ENCODE data around the gene DIAPH2. TPM values are rescaled to one million over a fixed set of nuclear protein-coding genes. Genes with fewer than 3 reads are reported as not detected.

DIAPH2 gene
- total and polyA plus RNA-seq, 9 donors: 8.1 to 30.9 (median 24.2) TPM

GRCh38 chrX:97447306-97447705 lies 762.7 kb downstream of the DIAPH2 start:
- DNase-seq: no peak
- no peaks in the 10 kb centered on the region for H3K9me3 ChIP-seq
- WGBS, 3 donors: 71 to 77% (median 75%) methylated on average over 5 of the region's 5 CpGs
- intact Hi-C loops (cut with DNase I): no loop called here
- no peaks in the 10 kb centered on the region for H3K4me1 ChIP-seq (ENCODE audit: insufficient read depth)
- H3K27ac ChIP-seq: no peak overlapping the region
- TF ChIP-seq EP300 (IDR thresholded peaks at IDR 0.05): no peak
- TF ChIP-seq POLR2A (IDR thresholded peaks at IDR 0.05): no peak
- TF ChIP-seq CTCF (IDR thresholded peaks at IDR 0.05): no peak
- no peaks in the 10 kb centered on the region for H3K27me3 ChIP-seq
- H3K4me3 ChIP-seq: no peak overlapping the region
- no peaks in the 10 kb centered on the region for H3K36me3 ChIP-seq

GRCh38 chrX:97452283-97452682 lies 767.6 kb downstream of the DIAPH2 start:
- intact Hi-C loops (cut with DNase I): no loop called here
- no peaks in the 10 kb centered on the region for H3K4me1 ChIP-seq (ENCODE audit: insufficient read depth)
- no peak overlapping the region for H3K4me3 ChIP-seq
- no peak overlapping the region for H3K27ac ChIP-seq
- no peaks in the 10 kb centered on the region for H3K9me3 ChIP-seq
- H3K36me3 ChIP-seq: no peaks in the 10 kb centered on the region
- no peak for TF ChIP-seq EP300 (IDR thresholded peaks at IDR 0.05)
- TF ChIP-seq CTCF (IDR thresholded peaks at IDR 0.05): no peak
- no peak for TF ChIP-seq POLR2A (IDR thresholded peaks at IDR 0.05)
- no peak for DNase-seq
- H3K27me3 ChIP-seq: no peaks in the 10 kb centered on the region

GRCh38 chrX:97461763-97462162 lies 777.1 kb downstream of the DIAPH2 start:
- TF ChIP-seq EP300 (IDR thresholded peaks at IDR 0.05): no peak
- no peak for TF ChIP-seq POLR2A (IDR thresholded peaks at IDR 0.05)
- no peak for TF ChIP-seq CTCF (IDR thresholded peaks at IDR 0.05)
- Histone ChIP-seq H3K36me3 (no peaks in the 10 kb centered on the region), H3K27me3 (no peaks in the 10 kb centered on the region), H3K4me3 (no peak overlapping the region), H3K4me1 (ENCODE audit: insufficient read depth) (no peaks in the 10 kb centered on the region), H3K27ac (no peak overlapping the region), H3K9me3 (no peaks in the 10 kb centered on the region)
- intact Hi-C loops (cut with DNase I): no loop called here
- no peak for DNase-seq
- WGBS, 3 donors: 93 to 98% (median 95%) methylated on average over 1 of the region's 1 CpG

GRCh38 chrX:97471071-97471470 lies 786.4 kb downstream of the DIAPH2 start:
- Histone ChIP-seq H3K36me3 (no peaks in the 10 kb centered on the region), H3K4me3 (no peak overlapping the region), H3K27me3 (no peaks in the 10 kb centered on the region), H3K27ac (no peak overlapping the region), H3K4me1 (ENCODE audit: insufficient read depth) (no peaks in the 10 kb centered on the region), H3K9me3 (no peaks in the 10 kb centered on the region)
- TF ChIP-seq POLR2A (IDR thresholded peaks at IDR 0.05): no peak
- 90 to 93% (median 91%) methylated on average over 6 of the region's 6 CpGs for WGBS, 3 donors
- DNase-seq: no peak
- intact Hi-C loops (cut with DNase I): no loop called here

GRCh38 chrX:97474933-97475332 lies 790.3 kb downstream of the DIAPH2 start:
- Histone ChIP-seq H3K4me1 (ENCODE audit: insufficient read depth) (no peaks in the 10 kb centered on the region), H3K27me3 (no peaks in the 10 kb centered on the region), H3K4me3 (no peak overlapping the region), H3K27ac (no peak overlapping the region), H3K36me3 (no peaks in the 10 kb centered on the region), H3K9me3 (no peaks in the 10 kb centered on the region)
- no peak for DNase-seq
- TF ChIP-seq POLR2A (IDR thresholded peaks at IDR 0.05): no peak
- TF ChIP-seq CTCF (IDR thresholded peaks at IDR 0.05): no peak
- no peak for TF ChIP-seq EP300 (IDR thresholded peaks at IDR 0.05)
- 78 to 92% (median 91%) methylated on average over 3 of the region's 3 CpGs for WGBS, 3 donors
- intact Hi-C loops (cut with DNase I): no loop called here
